AG08396 (cell line): ENCODE results near the gene PRKCA.

Source experiments
- DNase-seq: peaks from one replicate; pipeline ENCODE4 v3.0.0; 2012; ENCODE audit warnings: low spot score, mixed read lengths

Gene PRKCA

DNA sequence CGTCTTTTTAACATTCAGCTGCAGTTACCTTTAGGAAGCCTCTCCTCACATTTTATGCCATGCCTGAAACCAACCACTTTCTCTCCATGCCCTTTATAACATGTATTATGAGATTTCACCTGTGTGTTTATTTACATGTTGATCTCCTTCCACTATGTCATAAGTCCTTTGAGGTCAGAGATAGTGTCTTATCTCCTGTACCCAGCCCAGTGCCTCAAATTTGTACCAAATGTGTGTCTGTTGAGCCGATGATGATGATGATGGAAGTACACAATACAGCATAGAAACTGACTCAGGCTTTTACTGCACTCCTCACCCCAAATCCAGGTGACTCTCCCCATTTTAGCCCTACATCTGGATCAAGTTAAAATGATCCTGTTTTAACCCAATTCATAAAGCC, 353.0 kb downstream of the PRKCA start:
- DNase-seq, result no peak

DNA sequence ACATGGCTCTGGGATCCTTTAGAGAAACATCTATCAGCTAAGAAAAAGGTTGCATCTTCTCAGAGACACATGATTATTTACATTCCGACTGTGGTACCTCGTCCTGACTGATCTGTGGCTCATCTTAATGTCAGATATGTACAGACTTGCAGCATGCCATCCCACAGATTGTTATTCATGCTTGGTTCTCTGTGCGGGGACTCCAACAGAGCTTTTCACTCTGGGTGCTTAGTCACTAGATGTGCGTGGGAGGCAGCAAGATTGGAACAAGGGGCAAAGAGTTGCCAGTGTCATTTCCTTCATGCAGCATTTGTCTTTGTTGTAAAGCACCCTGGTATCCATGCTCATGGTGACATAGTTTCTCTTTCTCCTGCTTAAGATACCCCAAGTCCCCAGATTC, 353.4 kb downstream of the PRKCA start:
- DNase-seq, result peak; percentile 40

DNA sequence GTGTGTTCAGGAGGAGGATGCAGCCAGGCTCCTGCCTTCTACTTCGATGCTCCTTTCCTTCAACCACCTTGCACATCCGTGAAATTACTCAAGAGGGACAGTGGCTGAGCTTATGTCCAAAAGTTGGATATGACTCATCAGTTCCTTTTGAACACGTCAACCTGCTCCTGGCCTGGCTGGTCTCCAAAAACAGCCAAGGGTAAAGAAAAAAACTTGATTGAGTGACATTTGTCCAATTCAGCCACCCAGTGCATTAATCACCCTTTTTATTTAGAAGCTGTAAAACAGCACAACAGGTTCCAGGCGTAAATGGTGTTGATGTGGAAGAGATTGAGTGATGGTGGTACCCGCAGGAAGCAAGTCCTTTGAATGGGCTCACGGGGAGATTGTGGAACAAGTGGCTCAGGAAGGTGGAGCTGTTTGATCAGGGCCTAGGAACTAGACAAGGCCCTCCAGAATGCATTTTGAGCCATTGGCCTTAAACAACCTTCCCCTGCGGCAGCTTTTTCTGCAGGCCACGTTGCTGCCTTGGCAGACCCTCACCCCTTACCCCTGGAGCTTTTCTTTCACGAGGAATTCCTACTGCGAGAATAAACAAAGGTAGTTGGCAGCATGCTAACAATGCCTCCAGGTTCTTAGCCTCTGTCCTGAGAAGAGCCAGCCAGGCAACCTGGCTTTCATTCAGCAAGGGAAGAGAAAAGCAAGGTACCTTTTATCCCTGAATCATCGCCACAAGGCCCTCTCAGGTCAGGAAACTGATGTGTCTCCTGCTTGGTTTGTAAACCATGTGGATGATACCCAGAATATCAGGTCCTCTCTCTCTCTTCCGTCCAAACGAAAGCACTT, 359.2 kb downstream of the PRKCA start:
- DNase-seq, result no peak

DNA sequence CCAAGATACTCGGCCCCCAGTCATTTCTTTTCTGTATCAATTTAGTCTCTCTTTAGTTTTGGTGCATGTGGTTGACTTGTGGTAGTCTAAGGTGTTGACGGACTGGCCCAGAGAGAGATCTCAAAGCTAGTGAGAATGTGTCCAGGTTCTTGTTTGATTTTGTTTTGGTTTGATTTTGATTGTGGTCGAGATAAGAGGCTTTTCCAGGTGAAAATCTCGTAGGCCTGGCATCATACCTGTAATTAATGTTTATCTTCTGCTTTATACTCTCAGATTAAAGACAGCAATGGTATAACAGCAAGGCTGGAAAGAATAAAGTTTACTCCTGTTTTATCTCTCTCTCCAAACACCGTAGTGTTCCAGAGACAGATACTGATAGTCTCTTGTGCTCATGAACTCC, 360.1 kb downstream of the PRKCA start:
- DNase-seq, result no peak

DNA sequence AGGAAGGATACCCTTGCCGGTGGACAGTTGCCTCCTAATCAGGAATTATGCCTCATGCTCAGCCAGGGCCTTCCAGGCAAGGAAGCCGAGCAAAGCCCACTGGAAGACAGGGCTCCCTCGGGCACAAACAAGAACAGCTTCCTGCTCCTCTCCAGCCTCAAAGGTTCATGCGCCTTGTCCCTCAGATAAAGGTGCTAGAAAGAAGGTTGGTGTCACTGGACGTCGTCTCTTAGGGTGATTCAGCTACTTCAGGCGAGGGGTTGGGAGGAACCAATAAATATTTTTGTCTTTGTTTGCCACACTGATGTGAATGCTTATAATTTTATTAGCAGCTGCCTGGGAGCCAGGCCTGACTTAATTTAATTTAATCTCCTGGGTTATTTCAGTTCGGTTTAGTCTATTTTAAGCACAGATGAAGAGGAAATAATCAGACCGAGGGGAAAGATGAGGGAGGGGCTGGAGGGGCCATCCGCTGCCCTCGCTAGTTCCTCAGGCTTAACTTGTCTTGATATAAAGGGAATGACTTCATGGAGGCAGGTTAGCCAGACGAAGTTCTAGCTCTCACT, 360.7 kb downstream of the PRKCA start:
- DNase-seq, result no peak

DNA sequence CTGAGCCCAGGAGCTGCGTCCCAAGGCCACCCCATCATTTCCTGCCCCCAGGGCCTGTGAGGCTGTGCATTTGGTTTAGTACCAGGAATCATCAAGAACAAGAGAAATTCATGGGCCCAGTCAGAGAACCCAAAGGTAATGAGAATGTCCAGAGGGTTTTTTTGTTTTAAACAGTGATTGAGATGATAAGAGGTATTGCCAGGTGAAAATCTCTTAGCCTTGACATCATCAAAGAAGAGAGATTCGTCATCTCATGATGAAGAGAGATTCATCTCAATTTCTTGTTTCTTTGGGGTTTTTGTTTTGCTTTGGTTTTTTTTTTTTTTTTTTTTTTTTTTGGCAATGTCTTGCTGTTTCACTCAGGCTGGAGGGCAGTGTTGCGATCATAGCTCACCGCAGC, 361.9 kb downstream of the PRKCA start:
- DNase-seq, result no peak

DNA sequence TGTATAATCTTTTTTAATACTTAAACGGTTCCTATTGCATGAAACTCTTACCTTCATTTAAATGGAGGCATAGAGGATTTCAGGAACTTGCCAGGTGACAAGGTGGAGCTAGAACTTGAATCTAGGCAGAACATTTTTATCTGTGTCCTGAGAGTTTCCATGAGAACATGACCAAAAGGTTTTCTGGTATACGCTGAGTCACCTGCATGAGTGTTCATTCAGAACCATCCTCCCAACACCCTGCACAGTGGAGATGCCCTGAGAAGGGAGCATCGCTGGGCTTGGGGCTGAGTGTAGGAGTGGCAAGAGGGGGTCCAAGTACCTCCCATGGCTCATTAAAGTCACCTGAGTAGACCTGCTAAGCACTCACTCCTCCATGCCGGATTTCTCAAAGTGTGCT, 362.8 kb downstream of the PRKCA start:
- no peak for DNase-seq

DNA sequence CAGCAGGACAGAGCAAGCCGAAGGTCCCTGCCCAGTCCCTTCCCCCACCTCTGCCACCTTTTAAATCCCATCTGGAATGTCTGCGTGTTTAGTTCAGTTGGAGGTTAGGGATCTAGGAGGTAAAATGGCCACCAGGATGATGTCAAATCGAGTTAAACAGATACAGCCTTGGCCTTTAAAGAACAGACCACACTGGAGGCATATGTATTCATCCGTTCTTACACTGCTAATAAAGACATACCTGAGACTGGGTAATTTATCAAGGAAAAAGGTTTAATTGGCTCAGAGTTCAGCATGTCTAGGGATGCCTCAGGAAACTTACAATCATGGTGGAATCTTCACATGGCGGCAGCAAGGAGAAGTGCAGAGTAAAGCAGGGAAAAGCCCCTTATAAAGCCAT, 364.7 kb downstream of the PRKCA start:
- DNase-seq, result no peak

DNA sequence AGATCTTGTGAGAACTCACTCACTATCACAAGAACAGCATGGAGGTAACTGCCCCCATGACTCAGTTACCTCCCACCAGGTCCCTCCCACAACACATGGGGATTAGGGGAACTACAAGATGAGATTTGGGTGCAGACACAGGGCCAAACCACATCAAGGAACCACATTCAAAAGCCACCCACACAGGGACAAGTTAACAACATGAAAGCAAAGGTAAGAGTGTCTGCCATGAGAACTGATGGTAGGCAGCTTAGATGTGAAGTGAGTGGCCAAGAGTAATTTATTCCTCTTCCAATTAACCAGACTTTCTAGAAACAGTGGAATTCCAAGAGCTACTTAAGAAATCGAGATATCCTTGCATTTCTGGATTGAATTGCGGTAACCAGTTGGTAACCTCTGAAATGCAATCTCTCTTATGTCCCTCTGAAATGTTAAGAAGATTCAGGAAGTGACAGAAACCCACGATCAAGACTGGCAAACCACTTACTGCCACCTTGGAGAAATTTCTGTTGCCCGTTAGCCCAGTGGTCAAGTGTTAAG, 365.1 kb downstream of the PRKCA start:
- no peak for DNase-seq

DNA sequence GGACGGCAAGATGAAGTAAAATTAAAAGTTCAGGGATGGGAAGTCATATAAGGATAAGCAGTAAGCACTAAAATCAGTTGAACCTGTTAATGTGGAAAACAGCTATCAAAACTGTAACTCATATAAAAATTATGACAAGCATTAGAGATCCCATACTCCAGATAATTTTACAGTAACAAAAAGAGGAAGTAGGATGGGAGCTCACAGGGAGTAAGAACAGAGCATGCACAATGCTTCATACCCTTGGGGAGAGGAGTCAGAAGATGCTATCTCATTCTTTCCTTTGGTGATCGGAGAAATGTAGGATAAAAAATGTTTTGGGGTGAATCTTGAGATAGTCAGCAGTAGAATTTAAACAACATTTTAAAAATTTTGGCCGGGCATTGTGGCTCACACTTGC, 367.8 kb downstream of the PRKCA start:
- DNase-seq, result no peak

DNA sequence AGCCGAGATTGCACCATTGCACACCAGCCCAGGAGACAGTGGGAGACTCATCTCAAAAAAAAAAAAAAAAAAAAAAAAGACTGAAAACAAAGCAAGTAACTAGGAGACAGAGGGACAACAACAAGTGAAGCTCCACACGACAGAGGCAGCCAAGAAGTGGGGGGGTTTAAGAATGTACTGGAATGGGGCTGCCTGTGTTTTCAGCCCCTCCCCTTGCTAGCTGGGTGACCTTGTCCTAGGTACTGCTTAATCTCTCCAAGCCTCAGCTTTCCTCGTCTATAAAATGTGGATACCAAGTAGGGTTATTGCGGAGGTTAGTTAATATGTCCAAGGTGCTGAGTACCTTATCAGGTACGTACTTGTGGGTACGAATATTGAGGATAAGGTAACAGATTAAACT, 368.7 kb downstream of the PRKCA start:
- no peak for DNase-seq

DNA sequence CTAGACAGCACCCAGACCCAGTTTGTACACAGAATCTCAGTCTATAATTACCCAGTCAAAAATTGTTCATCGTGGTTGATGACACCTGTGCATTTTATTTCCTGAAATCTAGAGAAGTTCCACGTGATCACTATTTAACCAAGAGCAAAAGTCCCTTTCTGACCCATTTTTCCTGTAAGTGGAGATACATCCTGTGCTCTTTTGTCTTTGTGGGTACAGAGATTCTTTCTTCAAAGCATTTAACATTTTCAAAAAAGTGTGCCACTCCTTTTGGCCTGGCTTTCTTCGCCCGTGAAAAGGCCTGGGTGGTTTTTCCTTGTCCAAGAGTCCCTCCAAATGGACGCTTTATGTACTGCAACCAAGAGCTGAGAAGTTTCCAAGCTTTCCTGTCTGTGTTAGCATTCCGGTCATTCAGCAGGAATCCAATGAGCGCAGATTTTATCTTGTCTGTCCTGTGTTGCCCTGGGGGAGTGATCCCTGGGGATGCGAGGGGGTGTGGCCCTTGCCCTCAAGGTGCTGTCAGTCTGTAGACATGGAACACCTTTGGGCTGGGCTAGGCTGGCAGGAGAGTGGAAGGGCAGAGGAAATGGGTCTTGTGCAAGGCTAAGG, 371.4 kb downstream of the PRKCA start:
- peak; percentile 62 for DNase-seq

DNA sequence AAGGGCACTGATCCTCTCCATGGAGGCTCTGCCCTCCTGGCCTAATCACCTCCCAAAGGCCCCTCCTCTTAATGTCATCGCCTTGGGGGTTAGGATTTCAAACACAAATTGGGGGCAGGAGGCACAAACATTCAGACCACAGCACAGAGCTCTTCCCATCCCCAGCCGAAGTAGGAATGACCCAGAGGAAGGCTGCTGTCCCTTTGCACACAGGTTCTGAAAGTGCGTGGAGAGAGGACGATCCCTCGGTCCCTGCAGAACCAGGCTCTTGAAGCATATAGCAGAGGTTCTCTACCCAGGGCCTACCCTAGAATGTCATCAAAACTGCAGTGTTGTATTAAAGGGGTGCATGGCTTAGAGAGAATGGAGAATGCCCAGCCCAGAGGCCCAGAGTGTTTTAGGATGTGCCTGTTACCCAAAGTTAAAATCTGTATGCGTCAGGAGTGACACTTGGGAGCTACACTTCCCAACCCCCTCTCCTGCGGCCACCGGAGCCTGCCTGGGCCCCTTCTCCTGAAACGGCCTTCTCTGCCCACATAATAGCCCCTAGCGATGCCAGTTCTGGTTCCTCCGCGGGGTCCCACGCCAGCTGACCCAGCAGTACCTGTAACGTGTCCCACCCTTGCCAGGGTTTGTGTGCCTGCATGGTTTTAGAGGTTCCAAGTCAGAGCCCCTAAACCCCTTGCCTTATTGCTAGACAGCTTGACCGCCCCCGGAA, 373.0 kb downstream of the PRKCA start:
- DNase-seq, result no peak

DNA sequence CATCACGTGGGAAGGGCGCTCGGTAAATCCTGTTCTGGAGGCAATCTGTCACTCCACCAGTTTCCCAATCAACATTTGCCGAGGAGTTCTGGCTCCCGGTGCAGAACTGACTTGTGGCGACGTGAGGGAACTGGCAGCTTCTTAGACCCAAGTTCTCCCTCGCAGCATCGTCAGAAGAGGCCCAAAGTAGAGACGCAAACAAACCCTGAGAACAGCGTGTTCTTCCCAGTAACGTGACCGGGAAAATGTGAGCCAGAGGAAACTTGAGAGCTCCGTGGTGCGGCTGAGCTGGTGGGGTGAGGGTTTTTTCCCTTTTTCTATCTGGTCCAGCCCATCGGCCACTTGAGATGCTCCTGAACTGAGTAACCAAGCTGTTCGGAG, 373.6 kb downstream of the PRKCA start:
- no peak for DNase-seq

DNA sequence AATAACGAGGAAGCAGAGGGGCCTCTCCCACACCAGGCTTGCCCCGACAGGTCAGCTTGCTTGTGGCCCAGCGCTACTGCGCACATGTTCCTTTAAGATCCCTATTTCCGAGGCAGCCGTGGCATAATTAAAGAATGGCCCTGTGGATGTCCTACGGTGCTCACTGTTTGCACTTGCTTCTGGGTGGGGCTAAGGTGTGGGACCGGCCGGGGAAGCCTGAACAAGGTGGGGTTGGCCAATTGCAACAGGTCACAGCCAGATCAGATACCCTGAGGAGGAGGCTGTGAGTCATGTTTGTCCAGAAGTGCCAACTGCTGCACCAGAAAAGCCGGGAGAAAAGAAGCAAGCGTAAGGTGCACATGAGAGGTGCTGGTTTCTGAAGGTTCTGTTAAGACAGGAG, 374.0 kb downstream of the PRKCA start:
- DNase-seq, result no peak

DNA sequence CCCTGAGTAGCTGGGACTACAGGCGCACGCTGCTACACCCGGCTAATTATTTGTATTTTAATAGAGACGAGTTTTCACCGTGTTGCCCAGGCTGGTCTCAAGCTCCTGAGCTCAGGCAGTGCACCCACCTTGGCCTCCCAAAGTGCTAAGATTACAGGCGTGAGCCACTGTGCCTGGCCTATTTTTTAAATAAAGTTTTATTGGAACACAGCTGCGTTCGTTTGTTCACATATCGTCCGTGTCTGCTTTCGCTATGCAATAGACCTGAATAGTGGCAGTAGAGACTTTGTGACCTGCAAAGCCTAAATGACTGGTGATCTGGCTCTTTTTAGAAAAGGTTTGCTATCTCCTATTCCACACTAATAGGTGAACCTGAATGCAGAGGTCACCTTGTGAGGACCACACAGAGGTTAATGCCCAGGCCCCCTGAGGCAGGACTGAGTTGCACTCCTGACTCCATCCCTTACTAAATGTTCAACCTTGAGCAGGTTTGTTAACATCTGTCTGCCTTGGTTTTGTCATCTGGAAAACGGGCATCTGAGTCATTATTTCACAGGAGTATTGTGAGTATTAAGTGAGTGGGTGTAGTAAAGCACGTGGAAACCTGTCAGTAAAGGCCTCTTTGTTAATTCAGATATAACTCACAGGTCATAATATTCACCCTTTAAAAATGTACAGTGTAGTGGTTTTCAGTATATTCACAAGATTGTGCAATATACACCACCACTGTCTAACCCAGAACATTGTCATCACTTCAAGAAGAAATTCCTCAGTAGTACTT, 375.0 kb downstream of the PRKCA start:
- peak; percentile 20 for DNase-seq

DNA sequence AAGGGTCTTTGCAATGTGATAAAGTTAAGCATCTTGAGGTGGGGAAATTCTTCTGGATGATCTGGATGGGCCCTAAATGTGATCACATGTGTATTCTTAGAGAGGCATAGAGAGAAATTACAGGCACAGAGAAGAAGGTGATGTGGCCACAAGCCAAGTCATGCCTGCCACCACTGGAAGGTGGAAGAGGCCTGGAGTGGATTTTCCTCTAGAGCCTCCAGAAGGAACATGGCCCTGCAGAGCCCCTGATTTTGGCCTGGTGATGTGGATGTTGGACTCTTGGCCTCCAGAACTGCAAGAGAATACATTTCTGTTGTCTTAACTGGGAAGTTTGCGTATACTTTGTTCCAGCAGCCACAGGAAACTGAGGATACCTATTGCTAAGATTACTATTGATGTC, 375.6 kb downstream of the PRKCA start:
- DNase-seq, result no peak

DNA sequence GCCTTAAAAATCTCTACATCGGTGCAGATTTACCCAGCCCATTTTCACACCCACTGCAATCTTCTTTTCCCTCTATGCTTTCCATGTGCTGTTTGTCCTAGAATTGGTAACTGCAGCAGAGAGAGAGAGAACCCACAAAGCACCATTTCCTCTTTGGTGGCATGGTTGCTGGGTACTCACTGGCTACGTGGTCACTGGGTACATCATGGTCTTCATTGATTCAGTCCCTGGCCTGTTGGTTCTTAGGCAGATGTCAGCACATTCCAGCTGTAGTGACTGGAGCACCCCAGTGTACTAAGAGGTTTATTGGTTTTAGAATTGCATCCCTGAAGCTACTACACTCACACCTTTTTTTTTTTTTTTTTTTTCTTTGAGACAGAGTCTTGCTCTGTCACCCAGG, 376.4 kb downstream of the PRKCA start:
- no peak for DNase-seq

DNA sequence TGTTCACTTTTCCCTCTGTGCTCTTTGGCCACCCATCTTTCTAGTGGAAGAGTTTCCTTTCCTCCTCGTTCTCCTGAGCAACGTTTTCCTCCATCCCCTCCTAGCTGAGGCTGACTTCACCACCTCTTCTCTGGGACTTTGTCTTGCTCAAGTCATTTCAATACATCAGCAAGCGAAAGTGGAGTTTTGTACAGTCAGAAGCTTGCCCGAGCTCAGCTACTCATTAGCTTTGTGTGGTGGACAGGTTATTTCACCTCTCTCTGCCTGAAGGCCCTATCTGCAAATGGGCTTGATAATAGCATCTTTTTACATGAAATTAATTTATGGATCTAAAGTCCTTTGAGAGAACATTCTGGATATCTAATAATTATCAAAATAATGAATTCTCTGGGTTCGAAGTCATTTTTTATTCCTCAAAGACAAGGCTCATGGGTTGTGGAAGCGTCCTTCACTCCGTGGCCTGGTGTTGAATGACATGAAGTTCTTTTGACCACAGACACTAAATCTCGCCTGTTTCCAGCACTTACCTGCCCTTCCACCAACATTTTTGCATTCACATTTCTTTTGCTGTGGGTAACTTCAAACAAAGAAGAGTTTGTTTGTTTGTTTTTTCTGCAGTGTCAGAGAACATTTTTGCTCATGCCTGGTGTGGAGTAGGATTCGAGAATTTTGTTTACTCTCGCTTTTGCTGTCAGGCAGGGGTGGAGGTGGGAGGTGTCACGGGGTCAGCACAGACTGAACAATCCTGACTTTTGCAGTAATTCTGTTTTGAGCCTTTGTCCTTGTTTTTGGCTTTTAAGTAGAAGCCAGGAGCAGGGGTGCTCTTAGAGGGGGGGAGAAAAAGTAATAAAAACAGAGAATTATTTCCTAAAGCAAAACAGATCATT, 377.5 kb downstream of the PRKCA start:
- no peak for DNase-seq

DNA sequence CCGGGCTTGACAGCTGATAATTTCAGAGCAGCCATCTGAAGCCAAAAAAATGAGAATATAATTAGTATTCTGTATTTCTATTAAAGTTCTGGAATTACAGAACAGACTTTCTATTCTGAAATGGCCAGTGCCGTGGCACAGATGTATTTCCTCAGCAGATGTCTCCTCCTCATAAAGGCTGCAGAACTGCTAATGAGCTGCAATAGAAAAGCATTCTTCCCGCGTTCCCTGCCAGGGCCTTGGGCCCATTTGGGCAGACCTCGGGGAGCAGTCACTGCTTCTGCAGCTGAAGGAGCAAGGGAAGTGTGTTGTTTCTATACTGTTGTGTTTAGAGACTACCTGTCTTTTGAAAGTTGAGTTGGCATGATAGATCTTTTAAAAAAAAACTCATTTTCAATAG, 379.9 kb downstream of the PRKCA start:
- no peak for DNase-seq

DNA sequence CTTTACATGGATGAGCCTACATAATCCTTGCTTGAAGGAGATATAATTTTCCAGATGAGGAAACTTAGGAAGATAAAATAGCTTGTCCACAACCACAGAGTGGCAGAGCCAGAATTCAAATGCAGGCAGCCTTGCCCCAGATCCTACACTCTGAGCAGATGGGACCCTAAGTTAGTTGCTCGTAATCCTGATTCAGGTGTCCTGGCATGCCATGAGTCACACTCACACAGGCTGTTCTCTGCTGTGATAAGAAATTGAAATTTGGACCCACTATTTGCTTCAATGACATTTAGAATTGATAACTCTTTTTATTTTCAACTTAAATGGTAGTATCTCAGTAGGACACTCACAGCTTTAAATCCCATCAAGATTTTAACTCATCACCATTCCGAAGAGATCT, 381.8 kb downstream of the PRKCA start:
- DNase-seq, result no peak
